Fibroblast of mammary gland (primary cell): ENCODE data around the gene YOD1.
A peak's percentile ranks its signal among the peaks of the same experiment; 100 is the strongest.

Experiments used
- DNase-seq: peaks from one replicate; pipeline ENCODE4 v3.0.0-alpha.2; 2010; ENCODE audit warnings: low read depth
- H3K4me3 ChIP-seq: 2 replicates; pipeline ENCODE4 v1.5.1; 2011; ENCODE audit warnings: low read depth, mild to moderate bottlenecking, low read length, moderate library complexity; ENCODE audit not compliant: control insufficient read depth
- TF ChIP-seq, protein P1 (sequence below): conservative IDR thresholded peaks from 2 replicates; pipeline ENCODE4 v1.5.1; 2011; ENCODE audit warnings: low read depth, low read length, inconsistent platforms; ENCODE audit not compliant: control insufficient read depth, insufficient read depth

YOD1 gene

GRCh38 chr1:207088161-207088560 lies 37.2 kb upstream of the YOD1 start:
- DNase-seq, result no peak
- TF ChIP-seq, protein P1, sequence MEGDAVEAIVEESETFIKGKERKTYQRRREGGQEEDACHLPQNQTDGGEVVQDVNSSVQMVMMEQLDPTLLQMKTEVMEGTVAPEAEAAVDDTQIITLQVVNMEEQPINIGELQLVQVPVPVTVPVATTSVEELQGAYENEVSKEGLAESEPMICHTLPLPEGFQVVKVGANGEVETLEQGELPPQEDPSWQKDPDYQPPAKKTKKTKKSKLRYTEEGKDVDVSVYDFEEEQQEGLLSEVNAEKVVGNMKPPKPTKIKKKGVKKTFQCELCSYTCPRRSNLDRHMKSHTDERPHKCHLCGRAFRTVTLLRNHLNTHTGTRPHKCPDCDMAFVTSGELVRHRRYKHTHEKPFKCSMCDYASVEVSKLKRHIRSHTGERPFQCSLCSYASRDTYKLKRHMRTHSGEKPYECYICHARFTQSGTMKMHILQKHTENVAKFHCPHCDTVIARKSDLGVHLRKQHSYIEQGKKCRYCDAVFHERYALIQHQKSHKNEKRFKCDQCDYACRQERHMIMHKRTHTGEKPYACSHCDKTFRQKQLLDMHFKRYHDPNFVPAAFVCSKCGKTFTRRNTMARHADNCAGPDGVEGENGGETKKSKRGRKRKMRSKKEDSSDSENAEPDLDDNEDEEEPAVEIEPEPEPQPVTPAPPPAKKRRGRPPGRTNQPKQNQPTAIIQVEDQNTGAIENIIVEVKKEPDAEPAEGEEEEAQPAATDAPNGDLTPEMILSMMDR, result no peak

DNA sequence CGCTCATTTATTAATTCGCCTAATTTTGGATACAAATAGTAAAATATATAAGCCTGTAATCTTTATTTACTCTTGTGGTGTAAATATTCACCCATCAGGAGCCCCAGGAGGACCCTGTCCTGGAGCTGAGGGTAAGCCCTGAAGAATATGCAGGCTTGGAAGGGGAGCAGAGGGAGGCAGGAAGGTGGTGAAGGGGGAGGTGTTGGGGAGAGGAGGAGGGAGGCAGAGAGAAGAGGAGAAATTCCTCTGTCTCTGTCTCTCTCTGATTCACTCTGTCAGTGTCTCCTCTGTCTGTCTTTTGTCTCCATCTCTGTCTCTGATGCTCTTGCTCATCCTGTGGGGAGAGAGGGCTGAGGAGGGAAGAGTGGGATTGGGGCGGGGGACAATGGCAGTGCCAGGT lies 34.9 kb upstream of the YOD1 start:
- H3K4me3 ChIP-seq, result no peak overlapping the region
- TF ChIP-seq, protein P1, result no peak
- no peak for DNase-seq

More at GRCh38 chr1:207088161-207088560, 37.2 kb upstream of the YOD1 start:
- H3K4me3 ChIP-seq, result no peak overlapping the region

- TF ChIP-seq, protein P1, result peak; percentile 52
- peak; percentile 55 for DNase-seq
- H3K4me3 ChIP-seq, result no peak overlapping the region
Observed at GRCh38 chr1:207084701-207085180, 33.7 kb upstream of the YOD1 start.

DNA sequence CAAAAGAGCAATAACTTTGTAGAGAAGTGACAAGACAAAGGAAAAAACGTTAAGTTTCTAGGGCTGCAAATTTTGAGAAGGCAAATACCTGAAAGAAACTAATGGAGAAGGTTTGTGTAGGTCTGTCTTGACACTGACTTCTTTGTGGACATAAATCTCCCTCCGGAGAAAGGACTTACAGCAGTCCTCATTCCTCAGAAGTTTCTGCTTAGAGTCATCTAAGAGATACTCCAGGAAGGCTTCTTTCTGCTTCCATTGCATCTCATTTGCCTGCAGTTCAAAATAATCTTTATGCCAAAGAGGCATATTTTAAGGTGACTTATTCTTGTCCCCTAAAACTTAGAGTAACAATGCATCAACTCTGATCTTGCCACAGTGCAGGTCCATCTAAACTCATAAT lies 33.2 kb upstream of the YOD1 start:
- DNase-seq, result no peak
- H3K4me3 ChIP-seq, result no peak overlapping the region
- TF ChIP-seq, protein P1, result no peak

GRCh38 chr1:207081806-207082205 lies 30.8 kb upstream of the YOD1 start:
- TF ChIP-seq, protein P1, result no peak
- H3K4me3 ChIP-seq, result no peak overlapping the region
- DNase-seq, result no peak

GRCh38 chr1:207081088-207081487 lies 30.1 kb upstream of the YOD1 start:
- DNase-seq, result no peak
- TF ChIP-seq, protein P1, result no peak

GRCh38 chr1:207079706-207080241 lies 28.8 kb upstream of the YOD1 start:
- no peak overlapping the region for H3K4me3 ChIP-seq
- DNase-seq, result no peak
- TF ChIP-seq, protein P1, result no peak

More at GRCh38 chr1:207081088-207081487, 30.1 kb upstream of the YOD1 start:
- H3K4me3 ChIP-seq, result no peak overlapping the region
